GM12891 (cell line): ENCODE results near the gene TTC7B.

Experiments
- POLR2A ChIP-seq: IDR thresholded peaks from 2 replicates; pipeline ENCODE4 v1.6.1; 2011; ENCODE audit warnings: low read depth, low read length, control low read depth
- POLR2AphosphoS5 ChIP-seq: IDR thresholded peaks from 2 replicates; pipeline ENCODE4 v1.6.1; 2011; ENCODE audit warnings: low read depth, low read length, control low read depth
- POU2F2 ChIP-seq: IDR thresholded peaks from 2 replicates; pipeline ENCODE4 v1.6.1; 2011; ENCODE audit warnings: low read depth, mild to moderate bottlenecking, control low read depth, low read length, moderate library complexity
- SPI1 ChIP-seq: IDR thresholded peaks from 2 replicates; pipeline ENCODE4 v1.6.1; 2011; ENCODE audit warnings: low read depth, low read length, control low read depth
- TAF1 ChIP-seq: IDR thresholded peaks from 2 replicates; pipeline ENCODE4 v1.6.1; 2011; ENCODE audit warnings: low read depth, low read length, control low read depth

DNA sequence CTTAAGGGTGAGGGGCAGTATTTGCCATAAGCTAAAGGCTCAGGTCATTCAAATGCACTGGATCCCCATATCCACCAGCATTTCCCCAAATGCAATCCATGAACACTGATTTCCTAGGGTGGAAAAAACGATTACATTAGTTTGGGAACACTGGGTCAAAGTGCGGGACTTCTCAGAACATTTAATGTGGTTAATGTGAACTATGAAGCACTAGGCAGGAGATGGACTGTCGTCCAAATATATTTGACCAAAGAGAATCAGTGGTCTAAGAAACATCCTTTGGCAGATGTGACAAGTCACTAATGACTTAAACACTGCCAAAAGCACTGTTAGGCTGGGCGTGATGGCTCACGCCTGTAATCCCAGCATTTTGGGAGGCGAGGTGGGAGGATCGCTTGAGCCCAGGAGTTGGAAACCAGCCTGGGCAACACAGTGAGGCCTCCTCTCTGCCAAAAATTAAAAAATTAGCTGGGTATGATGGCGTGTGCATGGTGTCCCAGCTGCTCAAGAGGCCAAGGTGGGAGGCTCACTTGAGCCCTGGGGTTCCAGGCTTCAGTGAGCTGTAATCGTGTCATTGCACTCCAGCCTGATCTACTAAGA lies 214.0 kb downstream of the TTC7B start:
- TF ChIP-seq POLR2A (no peak), TAF1 (no peak), POLR2AphosphoS5 (no peak), POU2F2 (no peak), SPI1 (no peak)
